ENCODE measurements around the gene NKAP. TPM values are rescaled to one million over a fixed set of nuclear protein-coding genes. Genes with fewer than 3 reads are reported as not detected.
A peak's percentile ranks its signal among the peaks of the same experiment; 100 is the strongest.
"Not testable (repeated sequence)": the region's sequence is repeated elsewhere in the genome, so short reads cannot be mapped to it uniquely, and the experiment has no call there.

Gene NKAP
- total RNA-seq, 3 donors from 2014 or later = 5.2 to 7.1 (median 7.0) TPM

DNA sequence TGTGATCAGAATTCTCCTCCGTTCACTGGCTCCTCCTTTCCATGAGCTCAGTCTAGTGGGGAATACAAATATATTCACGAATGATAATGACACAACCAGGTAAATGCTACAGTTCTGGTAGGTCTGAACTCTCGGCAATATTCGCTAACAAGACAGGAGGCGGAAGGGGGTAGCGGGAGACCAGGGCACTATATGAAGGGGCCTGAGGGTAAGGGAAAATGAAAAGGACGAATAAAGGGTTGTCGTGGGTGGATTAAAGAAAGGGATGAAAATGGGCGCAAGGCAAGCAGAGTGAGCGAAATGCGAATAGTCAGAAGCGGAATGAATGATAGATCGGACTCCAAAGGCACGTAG lies 743 bp downstream of the NKAP start:
- Histone ChIP-seq H3K4me1 (ENCODE audit: low read depth) (no peaks in the 10 kb centered on the region), H3K36me3 (ENCODE audit: low read depth) (no peaks in the 10 kb centered on the region), H3K4me3 (peak overlapping the region; percentile 42), H3K9me3 (no peaks in the 10 kb centered on the region)
- no peak for DNase-seq
- TF ChIP-seq, protein P1, sequence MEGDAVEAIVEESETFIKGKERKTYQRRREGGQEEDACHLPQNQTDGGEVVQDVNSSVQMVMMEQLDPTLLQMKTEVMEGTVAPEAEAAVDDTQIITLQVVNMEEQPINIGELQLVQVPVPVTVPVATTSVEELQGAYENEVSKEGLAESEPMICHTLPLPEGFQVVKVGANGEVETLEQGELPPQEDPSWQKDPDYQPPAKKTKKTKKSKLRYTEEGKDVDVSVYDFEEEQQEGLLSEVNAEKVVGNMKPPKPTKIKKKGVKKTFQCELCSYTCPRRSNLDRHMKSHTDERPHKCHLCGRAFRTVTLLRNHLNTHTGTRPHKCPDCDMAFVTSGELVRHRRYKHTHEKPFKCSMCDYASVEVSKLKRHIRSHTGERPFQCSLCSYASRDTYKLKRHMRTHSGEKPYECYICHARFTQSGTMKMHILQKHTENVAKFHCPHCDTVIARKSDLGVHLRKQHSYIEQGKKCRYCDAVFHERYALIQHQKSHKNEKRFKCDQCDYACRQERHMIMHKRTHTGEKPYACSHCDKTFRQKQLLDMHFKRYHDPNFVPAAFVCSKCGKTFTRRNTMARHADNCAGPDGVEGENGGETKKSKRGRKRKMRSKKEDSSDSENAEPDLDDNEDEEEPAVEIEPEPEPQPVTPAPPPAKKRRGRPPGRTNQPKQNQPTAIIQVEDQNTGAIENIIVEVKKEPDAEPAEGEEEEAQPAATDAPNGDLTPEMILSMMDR (IDR thresholded peaks at IDR 0.05) = no peak
- ATAC-seq = peak; percentile 14
- intact Hi-C loops (cut with DNase I, micrococcal nuclease) = no loop called here

DNA sequence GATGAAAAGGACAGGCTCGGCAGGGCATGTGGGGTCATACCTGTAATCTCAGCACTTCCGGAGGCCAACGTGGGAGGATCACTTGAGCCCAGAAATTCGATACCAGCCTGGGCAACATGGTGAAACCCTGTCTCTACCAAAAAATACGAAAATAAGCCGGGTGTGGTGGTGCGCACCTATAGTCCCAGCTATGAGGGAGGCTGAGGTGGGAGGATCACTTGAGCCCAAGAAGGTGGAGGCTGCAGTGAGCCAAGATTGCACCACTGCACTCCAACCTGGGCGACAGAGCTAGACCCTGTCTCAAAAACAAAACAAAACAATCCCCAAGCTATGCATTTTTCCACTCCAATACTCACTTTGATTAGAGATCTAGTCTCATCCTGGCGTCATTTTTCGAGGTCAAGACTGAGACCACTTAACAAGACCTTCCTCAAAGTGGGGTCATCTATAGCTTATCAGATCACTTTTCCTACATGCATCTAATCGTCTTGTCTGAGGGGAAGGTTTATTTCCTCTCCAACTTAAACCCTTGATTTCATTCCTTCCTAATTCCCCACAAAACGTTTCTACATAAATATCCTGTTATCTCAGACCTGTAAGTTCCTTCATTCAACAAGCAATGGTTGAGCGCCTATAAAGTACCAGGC lies 1.3 kb downstream of the NKAP start:
- DNase-seq (no peak), ATAC-seq (no peak)
- intact Hi-C loops (cut with DNase I, micrococcal nuclease) = no loop called here

DNA sequence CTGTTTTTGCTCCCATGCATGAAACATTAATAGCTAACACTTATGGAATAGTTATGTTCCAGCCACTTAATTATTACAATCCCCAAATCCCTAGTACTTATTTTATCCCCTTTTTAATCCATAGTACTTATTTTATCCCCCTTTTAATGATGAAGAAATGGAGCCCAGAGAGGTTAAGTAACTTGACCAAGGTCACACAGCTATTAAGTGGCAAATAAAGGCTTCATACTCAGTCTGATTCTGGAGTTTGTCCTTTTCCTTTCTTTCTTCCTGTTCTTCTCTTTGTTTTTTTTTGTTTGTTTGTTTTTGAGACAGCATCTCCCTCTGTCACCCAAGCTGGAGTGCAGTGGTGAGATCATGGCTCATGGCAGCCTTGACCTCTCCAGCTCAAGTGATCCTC lies 2.2 kb downstream of the NKAP start:
- Histone ChIP-seq H3K36me3 (ENCODE audit: low read depth) (no peaks in the 10 kb centered on the region), H3K4me3 (no peak overlapping the region), H3K9me3 (no peaks in the 10 kb centered on the region), H3K4me1 (ENCODE audit: low read depth) (no peaks in the 10 kb centered on the region)
- TF ChIP-seq, protein P1 (IDR thresholded peaks at IDR 0.05) = no peak
- intact Hi-C loops (cut with DNase I, micrococcal nuclease) = no loop called here
- ATAC-seq = no peak
- no peak for DNase-seq

More for the DNA sequence above, 1.3 kb downstream of the NKAP start:
- no peaks in the 10 kb centered on the region for H3K4me1 ChIP-seq (ENCODE audit: low read depth)
- TF ChIP-seq, protein P1 (IDR thresholded peaks at IDR 0.05) = no peak
- H3K9me3 ChIP-seq = no peaks in the 10 kb centered on the region
- H3K4me3 ChIP-seq = no peak overlapping the region
- no peaks in the 10 kb centered on the region for H3K36me3 ChIP-seq (ENCODE audit: low read depth)

DNA sequence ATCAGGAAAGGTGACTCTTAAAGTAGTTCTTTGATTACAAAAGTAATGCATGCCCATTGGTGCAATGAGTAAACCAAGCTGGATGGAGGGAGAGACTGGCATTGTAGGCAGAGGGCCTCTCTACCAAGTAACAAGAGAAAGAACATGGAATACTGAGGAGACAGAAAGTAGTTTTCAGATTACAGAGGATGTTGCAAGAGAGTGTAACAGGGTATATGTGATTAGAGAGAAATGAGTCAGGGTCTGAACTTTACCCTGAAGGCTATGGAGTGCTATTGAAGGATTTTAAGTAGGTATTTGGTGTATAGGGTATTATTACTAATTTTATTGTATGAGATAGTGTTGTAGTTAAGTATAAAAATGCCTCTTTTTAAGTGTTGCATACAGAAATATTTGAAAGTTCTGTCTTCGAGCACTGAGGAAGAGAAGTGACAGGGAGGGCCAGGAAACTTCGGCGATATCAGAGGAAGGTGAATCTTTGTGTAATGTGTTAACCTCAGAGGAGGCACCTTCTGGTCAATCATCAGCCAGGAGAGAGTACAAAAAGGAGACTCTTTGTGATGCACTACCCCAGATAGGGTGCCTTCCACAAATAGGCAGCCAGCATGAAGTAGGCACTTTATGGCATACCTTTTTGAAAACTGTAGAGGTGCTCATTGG lies 8.2 kb downstream of the NKAP start:
- TF ChIP-seq, protein P1 (IDR thresholded peaks at IDR 0.05) = no peak
- no peak for DNase-seq
- no peak for ATAC-seq
- no peaks in the 10 kb centered on the region for H3K9me3 ChIP-seq
- H3K36me3 ChIP-seq (ENCODE audit: low read depth) = no peaks in the 10 kb centered on the region
- no peak overlapping the region for H3K4me3 ChIP-seq
- intact Hi-C loops (cut with DNase I, micrococcal nuclease) = no loop called here
- no peaks in the 10 kb centered on the region for H3K4me1 ChIP-seq (ENCODE audit: low read depth)

DNA sequence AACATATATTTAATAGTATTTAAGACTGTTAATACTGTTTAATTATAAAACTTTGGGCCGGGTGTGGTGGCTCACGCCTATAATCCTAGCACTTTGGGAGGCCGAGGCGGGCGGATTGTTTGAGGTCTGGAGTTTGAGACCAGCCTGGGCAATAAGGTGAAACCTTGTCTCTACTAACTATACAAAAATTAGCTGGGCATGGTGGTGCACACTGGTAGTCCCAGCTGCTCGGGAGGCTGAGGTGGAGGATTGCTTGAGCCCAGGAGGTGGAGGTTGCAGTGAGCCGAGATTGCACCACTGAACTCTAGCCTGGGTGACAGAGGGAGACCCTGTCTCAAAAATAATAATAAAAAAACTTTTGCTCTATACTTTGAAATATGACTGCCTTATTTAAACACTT lies 21.2 kb downstream of the NKAP start:
- H3K9me3 ChIP-seq; H3K36me3 ChIP-seq (ENCODE audit: low read depth); ATAC-seq; DNase-seq; H3K4me3 ChIP-seq; H3K4me1 ChIP-seq (ENCODE audit: low read depth); intact Hi-C loops (cut with DNase I, micrococcal nuclease): not testable (repeated sequence)

DNA sequence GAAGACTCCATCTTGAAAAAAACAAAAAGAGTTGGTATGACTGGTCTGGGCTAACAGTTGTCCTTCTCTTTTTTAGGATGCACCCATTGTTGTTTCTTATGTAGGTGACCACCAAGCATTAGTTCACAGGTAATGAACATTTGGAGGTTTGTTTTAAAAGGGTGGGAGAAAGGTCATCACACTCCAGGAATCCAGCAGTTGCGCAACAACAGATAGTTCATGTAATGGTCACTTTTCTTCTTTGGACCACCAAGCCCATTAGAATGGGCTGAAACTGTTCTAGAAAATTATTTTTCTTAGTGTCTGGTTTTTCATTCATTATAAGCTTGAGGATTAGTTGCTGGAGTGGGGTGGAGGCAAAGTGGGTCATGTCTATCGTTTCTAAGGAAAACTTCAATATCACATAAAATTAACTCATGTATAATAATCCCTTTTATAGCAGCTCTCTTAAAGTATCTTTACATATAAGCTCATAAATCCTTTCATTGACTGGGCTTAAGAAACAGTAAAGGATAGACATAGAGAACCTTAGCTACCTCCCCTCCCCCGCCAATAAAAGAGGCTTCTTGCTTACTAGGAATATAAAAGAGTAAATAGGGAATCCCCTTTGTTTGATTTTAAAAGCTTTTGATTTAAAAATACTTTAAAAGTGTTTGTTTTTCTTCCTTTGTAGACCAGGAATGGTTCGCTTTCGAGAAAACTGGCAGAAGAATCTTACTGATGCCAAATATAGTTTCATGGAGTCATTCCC lies 23.5 kb downstream of the NKAP start:
- Histone ChIP-seq H3K36me3 (ENCODE audit: low read depth) (no peaks in the 10 kb centered on the region), H3K4me1 (ENCODE audit: low read depth) (no peaks in the 10 kb centered on the region), H3K9me3 (no peaks in the 10 kb centered on the region), H3K4me3 (no peak overlapping the region)
- DNase-seq (no peak), ATAC-seq (no peak)
- TF ChIP-seq, protein P1 (IDR thresholded peaks at IDR 0.05) = no peak
- intact Hi-C loops (cut with DNase I, micrococcal nuclease) = no loop called here
